H9 (cell line): Measurements from ENCODE around the gene KAT7. TPM values are rescaled to one million over a fixed set of nuclear protein-coding genes. Genes with fewer than 3 reads are reported as not detected.

Source experiments
- DNase-seq: peaks from one replicate; pipeline ENCODE4 v3.0.0-alpha.2; 2017
- H2AFZ ChIP-seq: one replicate; pipeline ENCODE4 v1.6.1; 2013; ENCODE audit warnings: mild to moderate bottlenecking, low read length, control low read depth, moderate library complexity
- H2AK5ac ChIP-seq: 2 replicates; pipeline ENCODE4 v1.6.1; 2013; ENCODE audit warnings: low read length, control low read depth, mixed read lengths; ENCODE audit not compliant: insufficient read length
- H2BK120ac ChIP-seq: one replicate; pipeline ENCODE4 v1.6.1; 2013; ENCODE audit warnings: low read depth, mild to moderate bottlenecking, low read length, control low read depth, inconsistent platforms; ENCODE audit not compliant: poor library complexity, severe bottlenecking
- H2BK12ac ChIP-seq: 2 replicates; pipeline ENCODE4 v1.6.1; 2013; ENCODE audit warnings: low read length, control low read depth, mixed read lengths, low read depth; ENCODE audit not compliant: insufficient read length
- H2BK15ac ChIP-seq: 2 replicates; pipeline ENCODE4 v1.6.1; 2013; ENCODE audit warnings: low read depth, low read length, control low read depth
- H2BK20ac ChIP-seq: one replicate; pipeline ENCODE4 v1.6.1; 2013; ENCODE audit warnings: low read depth, mild to moderate bottlenecking, low read length, control low read depth, inconsistent platforms; ENCODE audit not compliant: poor library complexity, severe bottlenecking
- H2BK5ac ChIP-seq: 2 replicates; pipeline ENCODE4 v1.6.1; 2013; ENCODE audit warnings: low read length, control low read depth, mixed read lengths; ENCODE audit not compliant: insufficient read length
- H3K14ac ChIP-seq: 2 replicates; pipeline ENCODE4 v1.6.1; 2013; ENCODE audit warnings: low read length, control low read depth; ENCODE audit not compliant: insufficient read depth
- H3K18ac ChIP-seq: 2 replicates; pipeline ENCODE4 v1.6.1; 2013; ENCODE audit warnings: low read depth, mild to moderate bottlenecking, mixed read lengths, low read length, control low read depth; ENCODE audit not compliant: insufficient read length
- H3K23ac ChIP-seq: 2 replicates; pipeline ENCODE4 v1.6.1; 2013; ENCODE audit warnings: low read length, control low read depth, mixed read lengths, low read depth; ENCODE audit not compliant: insufficient read length
- H3K23me2 ChIP-seq: 2 replicates; pipeline ENCODE4 v1.6.1; 2013; ENCODE audit warnings: low read depth, mild to moderate bottlenecking, mixed read lengths, low read length, control low read depth; ENCODE audit not compliant: insufficient read length, poor library complexity, severe bottlenecking
- H3K27ac ChIP-seq: 2 replicates; pipeline ENCODE4 v1.5.1; 2013; ENCODE audit warnings: low read length, control low read depth, mixed read lengths, low read depth; ENCODE audit not compliant: insufficient read length
- H3K27me3 ChIP-seq: 2 replicates; pipeline ENCODE4 v1.6.1; 2013; ENCODE audit warnings: low read length, control low read depth, inconsistent platforms; ENCODE audit not compliant: insufficient read depth
- H3K4ac ChIP-seq: 2 replicates; pipeline ENCODE4 v1.6.1; 2013; ENCODE audit warnings: low read depth, mild to moderate bottlenecking, control low read depth, inconsistent platforms, low read length, moderate library complexity
- H3K4me1 ChIP-seq: 2 replicates; pipeline ENCODE4 v1.6.1; 2013; ENCODE audit warnings: low read length, control low read depth, inconsistent platforms; ENCODE audit not compliant: insufficient read depth
- H3K4me2 ChIP-seq: 2 replicates; pipeline ENCODE4 v1.6.1; 2013; ENCODE audit warnings: low read length, control low read depth, mixed read lengths; ENCODE audit not compliant: insufficient read length, insufficient read depth
- H3K56ac ChIP-seq: 2 replicates; pipeline ENCODE4 v1.6.1; 2013; ENCODE audit warnings: low read depth, mild to moderate bottlenecking, mixed read lengths, low read length, control low read depth; ENCODE audit not compliant: insufficient read length
- H3K79me1 ChIP-seq: 2 replicates; pipeline ENCODE4 v1.6.1; 2013; ENCODE audit warnings: low read depth, mild to moderate bottlenecking, moderate library complexity, low read length, control low read depth, inconsistent platforms; ENCODE audit not compliant: insufficient read depth, poor library complexity, severe bottlenecking
- H3K79me2 ChIP-seq: 2 replicates; pipeline ENCODE4 v1.6.1; 2013; ENCODE audit warnings: low read length, control low read depth, inconsistent platforms; ENCODE audit not compliant: insufficient read depth
- H3K9ac ChIP-seq: 2 replicates; pipeline ENCODE4 v1.6.1; 2013; ENCODE audit warnings: low read length, control low read depth, mixed read lengths; ENCODE audit not compliant: insufficient read length; ENCODE audit errors: extremely low read depth
- H3K9me3 ChIP-seq: one replicate; pipeline ENCODE4 v1.6.1; 2013; ENCODE audit warnings: low read depth, low read length, inconsistent platforms; ENCODE audit not compliant: control insufficient read depth
- H3T11ph ChIP-seq: one replicate; pipeline ENCODE4 v1.6.1; 2013; ENCODE audit warnings: mild to moderate bottlenecking, low read length, control low read depth, inconsistent platforms
- H4K20me1 ChIP-seq: one replicate; pipeline ENCODE4 v1.6.1; 2013; ENCODE audit not compliant: control insufficient read depth, insufficient read length, insufficient read depth
- H4K5ac ChIP-seq: 2 replicates; pipeline ENCODE4 v1.6.1; 2013; ENCODE audit warnings: low read depth, mild to moderate bottlenecking, mixed read lengths, low read length, control low read depth; ENCODE audit not compliant: insufficient read length
- H4K8ac ChIP-seq: replicated peaks from 2 replicates; pipeline ENCODE4 v1.6.1; 2013; ENCODE audit warnings: low read length, control low read depth, mixed read lengths, low read depth; ENCODE audit not compliant: insufficient read length
- H4K91ac ChIP-seq: 2 replicates; pipeline ENCODE4 v1.6.1; 2013; ENCODE audit warnings: low read depth, mild to moderate bottlenecking, moderate library complexity, mixed read lengths, low read length, control low read depth; ENCODE audit not compliant: insufficient read length
- H3K27ac Mint-ChIP-seq, 3 experiments: 2 replicates in 2 of 3; 3 replicates in 1 of 3; pipeline ENCODE4 v1.8.0; 2020 to 2021; ENCODE audit warnings: mixed read lengths in 3 of 3, mild to moderate bottlenecking in 1 of 3, moderate library complexity in 1 of 3
- H3K27me3 Mint-ChIP-seq: 2 replicates; pipeline ENCODE4 v1.8.0; 2021; ENCODE audit warnings: low read depth, mild to moderate bottlenecking, moderate library complexity, mixed read lengths
- H3K36me3 Mint-ChIP-seq, 3 experiments: 2 replicates in 2 of 3; 3 replicates in 1 of 3; pipeline ENCODE4 v1.8.0; 2020 to 2021; ENCODE audit warnings: low read depth in 3 of 3, mixed read lengths in 3 of 3; ENCODE audit not compliant: insufficient read depth in 1 of 3
- H3K4me1 Mint-ChIP-seq, 2 experiments: 2 replicates each; pipeline ENCODE4 v1.8.0; 2020; ENCODE audit warnings: mixed read lengths in 2 of 2
- H3K4me3 Mint-ChIP-seq, 2 experiments: 2 replicates in 1 of 2; 3 replicates in 1 of 2; pipeline ENCODE4 v1.8.0; 2020 to 2021; ENCODE audit warnings: mild to moderate bottlenecking in 2 of 2, mixed read lengths in 2 of 2, moderate library complexity in 1 of 2
- H3K9me3 Mint-ChIP-seq, 2 experiments: 2 replicates in 1 of 2; 3 replicates in 1 of 2; pipeline ENCODE4 v1.8.0; 2020; ENCODE audit warnings: mild to moderate bottlenecking in 2 of 2, mixed read lengths in 2 of 2, moderate library complexity in 1 of 2
- CTCF ChIP-seq: fragments of 200-600 bp; sonication (generic); conservative IDR thresholded peaks from 3 replicates; pipeline ENCODE4 v1.8.0; 2021; ENCODE audit warnings: antibody characterized with exemption, mild to moderate bottlenecking
- WGBS: extraction: QIAGEN DNeasy Blood & Tissue Kit; methylation state at CpG from one replicate; pipeline ENCODE4 v1.1.7; 2013; ENCODE audit warnings: missing lambda C conversion rate, low lambda C conversion rate, mixed read lengths; ENCODE audit not compliant: insufficient read length; ENCODE audit errors: extremely low coverage; 5-methylcytosine and 5-hydroxymethylcytosine counted together
- total RNA-seq: library from RNA; stranded (reverse); gene quantifications from 2 replicates; pipeline ENCODE4 v1.2.1, GENCODE V29; 2021

The KAT7 gene
- total RNA-seq, 1 experiment from 2014 or later = 93.1 TPM

- no peak overlapping the region for H3K4me3 Mint-ChIP-seq
These were observed 53.1 kb downstream of the KAT7 start for GRCh38 chr17:49841548-49841947.

More at GRCh38 chr17:49841548-49841947, 53.1 kb downstream of the KAT7 start:
- no peak overlapping the region for H4K8ac ChIP-seq
- H3K4me1 ChIP-seq = no peaks in the 10 kb centered on the region
- H3K4ac ChIP-seq = no peak overlapping the region
- no peaks in the 10 kb centered on the region for H3K79me1 ChIP-seq
- peak; percentile 53; the same call in 2 of the 3 replicates for TF ChIP-seq CTCF
- Mint-ChIP-seq H3K27ac (no peak overlapping the region), H3K36me3 (peaks cover 4 to 16% (median 7%) of the 10 kb centered on the region in 3 experiments; a peak in 5 of 7 replicates), H3K9me3 (no peaks in the 10 kb centered on the region), H3K27me3 (no peaks in the 10 kb centered on the region), H3K4me1 (peaks cover 3 to 4% of the 10 kb centered on the region in 2 experiments; a peak in 3 of 4 replicates)
- H2BK120ac ChIP-seq = no peak overlapping the region
- WGBS = no CpG with 5 or more reads among the region's 3 CpGs
- no peak overlapping the region for H4K5ac ChIP-seq
- H3K9ac ChIP-seq = no peak overlapping the region
- no peak overlapping the region for H2AFZ ChIP-seq
- no peak overlapping the region for H3K56ac ChIP-seq
- no peak overlapping the region for H2BK12ac ChIP-seq
- DNase-seq = no peak
- H4K20me1 ChIP-seq = peaks cover 2% of the 10 kb centered on the region
- no peak overlapping the region for H3K27ac ChIP-seq
- H2BK5ac ChIP-seq = no peak overlapping the region
- no peaks in the 10 kb centered on the region for H3K27me3 ChIP-seq
- no peak overlapping the region for H3K18ac ChIP-seq
- H4K91ac ChIP-seq = no peak overlapping the region
- H3K79me2 ChIP-seq = no peaks in the 10 kb centered on the region
- H2BK15ac ChIP-seq = no peak overlapping the region
- no peak overlapping the region for H3K23ac ChIP-seq
- no peak overlapping the region for H3T11ph ChIP-seq
- no peak overlapping the region for H3K14ac ChIP-seq
- no peak overlapping the region for H2AK5ac ChIP-seq
- H2BK20ac ChIP-seq = no peak overlapping the region
- no peaks in the 10 kb centered on the region for H3K23me2 ChIP-seq
- no peak overlapping the region for H3K4me2 ChIP-seq
- no peaks in the 10 kb centered on the region for H3K9me3 ChIP-seq
